HEK293 (cell line): ENCODE measurements around the gene AMN.

ENCODE experiments used
- IKZF3 ChIP-seq: fragments of 450-650 bp; IDR thresholded peaks from 2 replicates; pipeline ENCODE4 v1.5.0; 2018; ENCODE audit warnings: missing biosample characterization, mild to moderate bottlenecking, missing genetic modification characterization, moderate library complexity
- SP2 ChIP-seq: fragments of 450-650 bp; formaldehyde crosslinking; IDR thresholded peaks from 2 replicates; pipeline ENCODE4 v1.5.1; 2016; ENCODE audit warnings: missing biosample characterization, missing genetic modification characterization
- ZBTB8A ChIP-seq: fragments of 450-650 bp; formaldehyde crosslinking; IDR thresholded peaks from 2 replicates; pipeline ENCODE4 v1.5.1; 2016; ENCODE audit warnings: missing biosample characterization, missing genetic modification characterization
- ZNF23 ChIP-seq: fragments of 450-650 bp; formaldehyde crosslinking; IDR thresholded peaks from 2 replicates; pipeline ENCODE4 v1.5.1; 2016; ENCODE audit warnings: missing biosample characterization, missing genetic modification characterization, borderline replicate concordance
- ZNF24 ChIP-seq: fragments of 450-650 bp; formaldehyde crosslinking; IDR thresholded peaks from 2 replicates; pipeline ENCODE4 v1.5.1; 2016; ENCODE audit warnings: missing biosample characterization, missing genetic modification characterization
- ZNF274 ChIP-seq, 2 experiments: fragments of 200-500 bp in 1 of 2; fragments of 450-650 bp in 1 of 2; sonication (Bioruptor generic) in 1 of 2; formaldehyde crosslinking in 1 of 2; IDR thresholded peaks; 2 replicates each; pipeline versions ENCODE4 v1.5.1 to v1.6.1; 2014 to 2016; ENCODE audit warnings: borderline replicate concordance in 1 of 2, inconsistent platforms in 1 of 2, low read length in 1 of 2, missing biosample characterization in 1 of 2, missing genetic modification characterization in 1 of 2
- ZNF624 ChIP-seq: fragments of 450-650 bp; formaldehyde crosslinking; IDR thresholded peaks from 2 replicates; pipeline ENCODE4 v1.5.1; 2017; ENCODE audit warnings: missing biosample characterization, missing genetic modification characterization
- ZNF670 ChIP-seq: fragments of 450-650 bp; formaldehyde crosslinking; IDR thresholded peaks from 2 replicates; pipeline ENCODE4 v1.5.1; 2016; ENCODE audit warnings: missing biosample characterization, missing genetic modification characterization, low read depth
- TF ChIP-seq, protein P1 (sequence below): fragments of 450-650 bp; formaldehyde crosslinking; IDR thresholded peaks from 2 replicates; pipeline ENCODE4 v1.5.1; 2016; ENCODE audit warnings: missing biosample characterization, missing genetic modification characterization
- TF ChIP-seq, protein P2 (sequence below): fragments of 450-650 bp; formaldehyde crosslinking; IDR thresholded peaks from 2 replicates; pipeline ENCODE4 v1.5.1; 2016; ENCODE audit warnings: missing biosample characterization, missing genetic modification characterization, borderline replicate concordance
- TF ChIP-seq, protein P3 (sequence below): fragments of 450-650 bp; formaldehyde crosslinking; IDR thresholded peaks from 2 replicates; pipeline ENCODE4 v1.5.1; 2016; ENCODE audit warnings: missing biosample characterization, missing genetic modification characterization
- TF ChIP-seq, protein P4 (sequence below): fragments of 450-650 bp; formaldehyde crosslinking; IDR thresholded peaks from 2 replicates; pipeline ENCODE4 v1.5.1; 2016; ENCODE audit warnings: missing biosample characterization, missing genetic modification characterization
- TF ChIP-seq, protein P5 (sequence below): fragments of 450-650 bp; formaldehyde crosslinking; IDR thresholded peaks from 2 replicates; pipeline ENCODE4 v1.5.1; 2016; ENCODE audit warnings: missing biosample characterization, missing genetic modification characterization

DNA sequence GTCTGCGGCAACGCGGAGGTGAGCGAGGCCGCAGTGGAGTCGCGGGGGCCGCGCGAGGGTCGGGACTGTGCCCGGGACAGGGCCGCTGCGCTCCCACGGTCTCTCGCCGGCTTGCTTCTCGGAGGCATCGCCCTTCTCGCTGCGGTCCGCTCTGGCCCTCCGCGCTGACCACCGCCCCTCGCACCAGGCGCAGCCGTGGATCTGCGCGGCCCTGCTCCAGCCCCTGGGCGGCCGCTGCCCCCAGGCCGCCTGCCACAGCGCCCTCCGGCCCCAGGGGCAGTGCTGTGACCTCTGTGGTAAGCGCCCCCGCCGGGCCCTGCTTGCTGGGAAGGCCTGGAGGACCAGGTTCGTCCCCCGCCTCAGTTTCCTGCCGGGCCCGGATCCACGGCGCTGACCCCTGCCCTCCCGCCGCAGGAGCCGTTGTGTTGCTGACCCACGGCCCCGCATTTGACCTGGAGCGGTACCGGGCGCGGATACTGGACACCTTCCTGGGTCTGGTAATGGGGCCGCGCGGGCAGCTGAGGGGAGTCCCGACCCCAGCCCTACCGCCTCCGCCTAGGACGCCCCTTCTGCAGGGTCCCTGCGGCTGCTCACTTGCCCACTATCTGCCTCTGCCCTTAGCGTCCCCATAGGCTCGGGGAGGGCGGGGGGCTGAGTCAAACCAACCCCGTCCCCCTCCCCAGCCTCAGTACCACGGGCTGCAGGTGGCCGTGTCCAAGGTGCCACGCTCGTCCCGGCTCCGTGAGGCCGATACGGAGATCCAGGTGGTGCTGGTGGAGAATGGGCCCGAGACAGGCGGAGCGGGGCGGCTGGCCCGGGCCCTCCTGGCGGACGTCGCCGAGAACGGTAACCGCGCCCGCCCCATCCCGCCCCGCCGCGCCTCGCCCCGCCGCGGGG lies 7.0 kb downstream of the AMN start:
- TF ChIP-seq, protein P1, sequence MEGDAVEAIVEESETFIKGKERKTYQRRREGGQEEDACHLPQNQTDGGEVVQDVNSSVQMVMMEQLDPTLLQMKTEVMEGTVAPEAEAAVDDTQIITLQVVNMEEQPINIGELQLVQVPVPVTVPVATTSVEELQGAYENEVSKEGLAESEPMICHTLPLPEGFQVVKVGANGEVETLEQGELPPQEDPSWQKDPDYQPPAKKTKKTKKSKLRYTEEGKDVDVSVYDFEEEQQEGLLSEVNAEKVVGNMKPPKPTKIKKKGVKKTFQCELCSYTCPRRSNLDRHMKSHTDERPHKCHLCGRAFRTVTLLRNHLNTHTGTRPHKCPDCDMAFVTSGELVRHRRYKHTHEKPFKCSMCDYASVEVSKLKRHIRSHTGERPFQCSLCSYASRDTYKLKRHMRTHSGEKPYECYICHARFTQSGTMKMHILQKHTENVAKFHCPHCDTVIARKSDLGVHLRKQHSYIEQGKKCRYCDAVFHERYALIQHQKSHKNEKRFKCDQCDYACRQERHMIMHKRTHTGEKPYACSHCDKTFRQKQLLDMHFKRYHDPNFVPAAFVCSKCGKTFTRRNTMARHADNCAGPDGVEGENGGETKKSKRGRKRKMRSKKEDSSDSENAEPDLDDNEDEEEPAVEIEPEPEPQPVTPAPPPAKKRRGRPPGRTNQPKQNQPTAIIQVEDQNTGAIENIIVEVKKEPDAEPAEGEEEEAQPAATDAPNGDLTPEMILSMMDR (tag by site-specific recombination), result no peak
- TF ChIP-seq, protein P2, sequence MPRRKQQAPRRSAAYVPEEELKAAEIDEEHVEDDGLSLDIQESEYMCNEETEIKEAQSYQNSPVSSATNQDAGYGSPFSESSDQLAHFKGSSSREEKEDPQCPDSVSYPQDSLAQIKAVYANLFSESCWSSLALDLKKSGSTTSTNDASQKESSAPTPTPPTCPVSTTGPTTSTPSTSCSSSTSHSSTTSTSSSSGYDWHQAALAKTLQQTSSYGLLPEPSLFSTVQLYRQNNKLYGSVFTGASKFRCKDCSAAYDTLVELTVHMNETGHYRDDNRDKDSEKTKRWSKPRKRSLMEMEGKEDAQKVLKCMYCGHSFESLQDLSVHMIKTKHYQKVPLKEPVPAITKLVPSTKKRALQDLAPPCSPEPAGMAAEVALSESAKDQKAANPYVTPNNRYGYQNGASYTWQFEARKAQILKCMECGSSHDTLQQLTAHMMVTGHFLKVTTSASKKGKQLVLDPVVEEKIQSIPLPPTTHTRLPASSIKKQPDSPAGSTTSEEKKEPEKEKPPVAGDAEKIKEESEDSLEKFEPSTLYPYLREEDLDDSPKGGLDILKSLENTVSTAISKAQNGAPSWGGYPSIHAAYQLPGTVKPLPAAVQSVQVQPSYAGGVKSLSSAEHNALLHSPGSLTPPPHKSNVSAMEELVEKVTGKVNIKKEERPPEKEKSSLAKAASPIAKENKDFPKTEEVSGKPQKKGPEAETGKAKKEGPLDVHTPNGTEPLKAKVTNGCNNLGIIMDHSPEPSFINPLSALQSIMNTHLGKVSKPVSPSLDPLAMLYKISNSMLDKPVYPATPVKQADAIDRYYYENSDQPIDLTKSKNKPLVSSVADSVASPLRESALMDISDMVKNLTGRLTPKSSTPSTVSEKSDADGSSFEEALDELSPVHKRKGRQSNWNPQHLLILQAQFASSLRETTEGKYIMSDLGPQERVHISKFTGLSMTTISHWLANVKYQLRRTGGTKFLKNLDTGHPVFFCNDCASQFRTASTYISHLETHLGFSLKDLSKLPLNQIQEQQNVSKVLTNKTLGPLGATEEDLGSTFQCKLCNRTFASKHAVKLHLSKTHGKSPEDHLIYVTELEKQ (tag by site-specific recombination), result no peak
- TF ChIP-seq ZBTB8A (tag by site-specific recombination), result no peak
- TF ChIP-seq IKZF3 (tag by site-specific recombination), result no peak
- TF ChIP-seq, protein P3, sequence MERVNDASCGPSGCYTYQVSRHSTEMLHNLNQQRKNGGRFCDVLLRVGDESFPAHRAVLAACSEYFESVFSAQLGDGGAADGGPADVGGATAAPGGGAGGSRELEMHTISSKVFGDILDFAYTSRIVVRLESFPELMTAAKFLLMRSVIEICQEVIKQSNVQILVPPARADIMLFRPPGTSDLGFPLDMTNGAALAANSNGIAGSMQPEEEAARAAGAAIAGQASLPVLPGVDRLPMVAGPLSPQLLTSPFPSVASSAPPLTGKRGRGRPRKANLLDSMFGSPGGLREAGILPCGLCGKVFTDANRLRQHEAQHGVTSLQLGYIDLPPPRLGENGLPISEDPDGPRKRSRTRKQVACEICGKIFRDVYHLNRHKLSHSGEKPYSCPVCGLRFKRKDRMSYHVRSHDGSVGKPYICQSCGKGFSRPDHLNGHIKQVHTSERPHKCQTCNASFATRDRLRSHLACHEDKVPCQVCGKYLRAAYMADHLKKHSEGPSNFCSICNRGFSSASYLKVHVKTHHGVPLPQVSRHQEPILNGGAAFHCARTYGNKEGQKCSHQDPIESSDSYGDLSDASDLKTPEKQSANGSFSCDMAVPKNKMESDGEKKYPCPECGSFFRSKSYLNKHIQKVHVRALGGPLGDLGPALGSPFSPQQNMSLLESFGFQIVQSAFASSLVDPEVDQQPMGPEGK (tag by site-specific recombination), result no peak
- TF ChIP-seq ZNF274 (IDR thresholded peaks at IDR 0.05; ENCODE audit: low read length), result no peak
- no peak for TF ChIP-seq ZNF274 (tag by site-specific recombination; IDR thresholded peaks at IDR 0.05; ENCODE audit: borderline replicate concordance)
- TF ChIP-seq ZNF624, result no peak
- TF ChIP-seq, protein P4, sequence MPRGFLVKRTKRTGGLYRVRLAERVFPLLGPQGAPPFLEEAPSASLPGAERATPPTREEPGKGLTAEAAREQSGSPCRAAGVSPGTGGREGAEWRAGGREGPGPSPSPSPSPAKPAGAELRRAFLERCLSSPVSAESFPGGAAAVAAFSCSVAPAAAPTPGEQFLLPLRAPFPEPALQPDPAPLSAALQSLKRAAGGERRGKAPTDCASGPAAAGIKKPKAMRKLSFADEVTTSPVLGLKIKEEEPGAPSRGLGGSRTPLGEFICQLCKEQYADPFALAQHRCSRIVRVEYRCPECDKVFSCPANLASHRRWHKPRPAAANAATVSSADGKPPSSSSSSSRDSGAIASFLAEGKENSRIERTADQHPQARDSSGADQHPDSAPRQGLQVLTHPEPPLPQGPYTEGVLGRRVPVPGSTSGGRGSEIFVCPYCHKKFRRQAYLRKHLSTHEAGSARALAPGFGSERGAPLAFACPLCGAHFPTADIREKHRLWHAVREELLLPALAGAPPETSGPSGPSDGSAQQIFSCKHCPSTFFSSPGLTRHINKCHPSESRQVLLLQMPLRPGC, result no peak
- TF ChIP-seq SP2 (tag by site-specific recombination), result no peak
- no peak for TF ChIP-seq ZNF670
- TF ChIP-seq, protein P5, sequence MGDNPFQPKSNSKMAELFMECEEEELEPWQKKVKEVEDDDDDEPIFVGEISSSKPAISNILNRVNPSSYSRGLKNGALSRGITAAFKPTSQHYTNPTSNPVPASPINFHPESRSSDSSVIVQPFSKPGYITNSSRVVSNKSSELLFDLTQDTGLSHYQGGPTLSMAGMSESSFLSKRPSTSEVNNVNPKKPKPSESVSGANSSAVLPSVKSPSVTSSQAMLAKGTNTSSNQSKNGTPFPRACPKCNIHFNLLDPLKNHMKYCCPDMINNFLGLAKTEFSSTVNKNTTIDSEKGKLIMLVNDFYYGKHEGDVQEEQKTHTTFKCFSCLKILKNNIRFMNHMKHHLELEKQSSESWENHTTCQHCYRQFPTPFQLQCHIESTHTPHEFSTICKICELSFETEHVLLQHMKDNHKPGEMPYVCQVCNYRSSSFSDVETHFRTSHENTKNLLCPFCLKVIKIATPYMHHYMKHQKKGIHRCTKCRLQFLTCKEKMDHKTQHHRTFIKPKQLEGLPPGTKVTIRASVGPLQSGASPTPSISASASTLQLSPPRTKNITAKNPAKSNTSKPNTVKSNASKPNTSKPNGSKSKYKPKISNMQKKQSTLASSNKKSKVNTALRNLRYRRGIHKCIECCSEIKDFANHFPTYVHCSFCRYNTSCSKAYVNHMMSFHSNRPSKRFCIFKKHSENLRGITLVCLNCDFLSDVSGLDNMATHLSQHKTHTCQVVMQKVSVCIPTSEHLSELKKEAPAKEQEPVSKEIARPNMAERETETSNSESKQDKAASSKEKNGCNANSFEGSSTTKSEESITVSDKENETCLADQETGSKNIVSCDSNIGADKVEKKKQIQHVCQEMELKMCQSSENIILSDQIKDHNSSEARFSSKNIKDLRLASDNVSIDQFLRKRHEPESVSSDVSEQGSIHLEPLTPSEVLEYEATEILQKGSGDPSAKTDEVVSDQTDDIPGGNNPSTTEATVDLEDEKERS (tag by site-specific recombination), result no peak
- TF ChIP-seq ZNF24 (tag by site-specific recombination), result no peak
- no peak for TF ChIP-seq ZNF23 (tag by site-specific recombination)
